Measurements from ENCODE around the gene LCE1A. TPM values are rescaled to one million over a fixed set of nuclear protein-coding genes. Genes with fewer than 3 reads are reported as not detected.

The LCE1A gene
- polyA plus RNA-seq, 1 donor (not counting 4 experiments of a cell fraction or from before 2014, with no cell fraction given), result not detected

GRCh38 chr1:152801333-152801732 lies 25.9 kb upstream of the LCE1A start:
- no peak overlapping the region for H3K9ac ChIP-seq (ENCODE audit: control insufficient read depth, extremely low read depth, insufficient read depth, low read length)
- H3K4me1 ChIP-seq (ENCODE audit: control insufficient read depth, extremely low read depth, insufficient read depth, low read length), result peaks cover 3% of the 10 kb centered on the region
- TF ChIP-seq, protein P1, sequence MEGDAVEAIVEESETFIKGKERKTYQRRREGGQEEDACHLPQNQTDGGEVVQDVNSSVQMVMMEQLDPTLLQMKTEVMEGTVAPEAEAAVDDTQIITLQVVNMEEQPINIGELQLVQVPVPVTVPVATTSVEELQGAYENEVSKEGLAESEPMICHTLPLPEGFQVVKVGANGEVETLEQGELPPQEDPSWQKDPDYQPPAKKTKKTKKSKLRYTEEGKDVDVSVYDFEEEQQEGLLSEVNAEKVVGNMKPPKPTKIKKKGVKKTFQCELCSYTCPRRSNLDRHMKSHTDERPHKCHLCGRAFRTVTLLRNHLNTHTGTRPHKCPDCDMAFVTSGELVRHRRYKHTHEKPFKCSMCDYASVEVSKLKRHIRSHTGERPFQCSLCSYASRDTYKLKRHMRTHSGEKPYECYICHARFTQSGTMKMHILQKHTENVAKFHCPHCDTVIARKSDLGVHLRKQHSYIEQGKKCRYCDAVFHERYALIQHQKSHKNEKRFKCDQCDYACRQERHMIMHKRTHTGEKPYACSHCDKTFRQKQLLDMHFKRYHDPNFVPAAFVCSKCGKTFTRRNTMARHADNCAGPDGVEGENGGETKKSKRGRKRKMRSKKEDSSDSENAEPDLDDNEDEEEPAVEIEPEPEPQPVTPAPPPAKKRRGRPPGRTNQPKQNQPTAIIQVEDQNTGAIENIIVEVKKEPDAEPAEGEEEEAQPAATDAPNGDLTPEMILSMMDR (optimal IDR thresholded peaks at IDR 0.05 in 1 of 3, IDR thresholded peaks at IDR 0.05 in 1 of 3, conservative IDR thresholded peaks at IDR 0.05 in 1 of 3; ENCODE audit: extremely low read depth in 1 of 3, insufficient read depth in 2 of 3, low read length in 3 of 3), result no peak
- no peak for TF ChIP-seq EZH2 (IDR thresholded peaks at IDR 0.05; ENCODE audit: low read length)
- no peaks in the 10 kb centered on the region for H3K9me1 ChIP-seq (ENCODE audit: control insufficient read depth, extremely low read depth, insufficient read depth, low read length)
- H3K27ac ChIP-seq (ENCODE audit: control insufficient read depth, insufficient read depth, low read length), result no peak overlapping the region
- H3K27me3 ChIP-seq (ENCODE audit: control insufficient read depth, extremely low read depth, insufficient read depth, low read length), result no peaks in the 10 kb centered on the region
- no peaks in the 10 kb centered on the region for H3K9me3 ChIP-seq (ENCODE audit: control insufficient read depth, low read depth, low read length)
- H3K79me2 ChIP-seq (ENCODE audit: control insufficient read depth, insufficient read depth, low read length), result no peaks in the 10 kb centered on the region
- no peak overlapping the region for H2AFZ ChIP-seq (ENCODE audit: control insufficient read depth, low read length)
- H3K36me3 ChIP-seq (ENCODE audit: control insufficient read depth in 2 of 2, extremely low read depth in 1 of 2, insufficient read depth in 2 of 2, low read length in 2 of 2), result no peaks in the 10 kb centered on the region
- H3K4me3 ChIP-seq (ENCODE audit: control insufficient read depth in 2 of 3, extremely low read depth in 1 of 3, insufficient read depth in 2 of 3, low read depth in 1 of 3, low read length in 3 of 3), result no peak overlapping the region
- dilution Hi-C loops (cut with MboI; ENCODE audit: extremely low pct_ligation_motif_present, low sequenced_read_pairs), result no loop called here
- FAIRE-seq (peak; percentile 70), DNase-seq (ENCODE audit: low read depth, low spot score) (no peak)
- H3K4me2 ChIP-seq (ENCODE audit: control insufficient read depth, extremely low read depth, insufficient read depth, low read depth, low read length), result no peak overlapping the region
- no peaks in the 10 kb centered on the region for H4K20me1 ChIP-seq (ENCODE audit: control insufficient read depth, extremely low read depth, insufficient read depth, low read length)

DNA sequence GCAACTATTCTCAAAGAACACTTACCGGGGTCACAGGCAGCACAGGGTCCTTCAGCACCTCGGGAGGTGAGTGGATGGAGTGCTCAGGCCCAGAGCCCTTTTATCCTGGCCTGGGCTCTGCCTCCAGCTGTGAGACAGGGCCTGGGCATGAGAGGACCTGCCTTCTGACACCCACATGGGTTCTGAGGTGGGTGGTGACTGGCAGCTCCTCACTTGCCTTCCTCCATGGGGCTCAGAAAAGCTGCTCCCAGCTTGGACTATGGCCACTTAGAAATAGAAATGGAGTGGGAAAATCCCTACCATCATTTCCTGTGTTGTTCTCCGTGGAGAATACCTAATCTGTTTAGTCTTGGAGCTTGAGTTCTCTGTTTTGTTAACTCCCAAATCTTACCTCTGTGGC lies 20.7 kb upstream of the LCE1A start, which contains the start of gene LCE1C:
TSS of gene LCE1C (minus strand) at position 76 of the 400 bp plus-strand sequence. CDS start 1,173 bp downstream, outside the sequence.
- no peak for TF ChIP-seq EZH2 (IDR thresholded peaks at IDR 0.05; ENCODE audit: low read length)
- TF ChIP-seq, protein P1 (optimal IDR thresholded peaks at IDR 0.05 in 1 of 3, IDR thresholded peaks at IDR 0.05 in 1 of 3, conservative IDR thresholded peaks at IDR 0.05 in 1 of 3; ENCODE audit: extremely low read depth in 1 of 3, insufficient read depth in 2 of 3, low read length in 3 of 3), result no peak
- Histone ChIP-seq H3K27me3 (ENCODE audit: control insufficient read depth, extremely low read depth, insufficient read depth, low read length) (no peaks in the 10 kb centered on the region), H4K20me1 (ENCODE audit: control insufficient read depth, extremely low read depth, insufficient read depth, low read length) (no peaks in the 10 kb centered on the region), H3K36me3 (ENCODE audit: control insufficient read depth in 2 of 2, extremely low read depth in 1 of 2, insufficient read depth in 2 of 2, low read length in 2 of 2) (no peaks in the 10 kb centered on the region), H3K9me1 (ENCODE audit: control insufficient read depth, extremely low read depth, insufficient read depth, low read length) (no peaks in the 10 kb centered on the region), H3K4me1 (ENCODE audit: control insufficient read depth, extremely low read depth, insufficient read depth, low read length) (peaks cover 20% of the 10 kb centered on the region), H3K27ac (ENCODE audit: control insufficient read depth, insufficient read depth, low read length) (no peak within 1 kb of the TSS), H2AFZ (ENCODE audit: control insufficient read depth, low read length) (peak within 1 kb of the TSS; percentile 62), H3K9me3 (ENCODE audit: control insufficient read depth, low read depth, low read length) (no peaks in the 10 kb centered on the region), H3K79me2 (ENCODE audit: control insufficient read depth, insufficient read depth, low read length) (no peaks in the 10 kb centered on the region), H3K4me2 (ENCODE audit: control insufficient read depth, extremely low read depth, insufficient read depth, low read depth, low read length) (peak within 1 kb of the TSS; percentile 53), H3K9ac (ENCODE audit: control insufficient read depth, extremely low read depth, insufficient read depth, low read length) (no peak within 1 kb of the TSS), H3K4me3 (ENCODE audit: control insufficient read depth in 2 of 3, extremely low read depth in 1 of 3, insufficient read depth in 2 of 3, low read depth in 1 of 3, low read length in 3 of 3) (no peak within 1 kb of the TSS)
- FAIRE-seq (peak; percentile 72), DNase-seq (ENCODE audit: low read depth, low spot score) (no peak)
- dilution Hi-C loops (cut with MboI; ENCODE audit: extremely low pct_ligation_motif_present, low sequenced_read_pairs), result no loop called here
